Fibroblast of peridontal ligament (primary cell): ENCODE data around the gene DCAF7.

ENCODE experiments used
- DNase-seq: peaks from one replicate; pipeline ENCODE4 v3.0.0-alpha.2; 2010; ENCODE audit errors: extremely low read depth

The DCAF7 gene

GRCh38 chr17:63629627-63630026 is 79.3 kb downstream of the DCAF7 start:
- DNase-seq = no peak

DNA sequence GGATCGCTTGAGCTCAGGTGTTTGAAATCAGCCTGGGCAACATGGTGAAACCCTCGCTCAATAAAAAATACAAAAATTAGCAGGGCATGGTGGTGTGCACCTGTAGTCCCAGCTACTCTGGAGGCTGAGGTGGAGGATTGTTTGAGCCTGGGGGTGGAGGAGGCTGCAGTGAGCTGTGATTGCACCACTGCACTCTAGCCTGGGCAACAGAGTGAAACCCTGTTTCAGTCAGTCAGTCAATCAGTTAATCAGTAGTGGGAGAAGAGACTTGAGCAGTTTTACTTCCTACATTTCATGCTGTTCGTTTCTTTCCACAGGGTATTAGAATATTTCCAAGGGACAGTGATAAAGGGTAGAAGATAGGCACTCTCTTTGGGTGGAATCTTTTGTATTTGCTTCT is 80.8 kb downstream of the DCAF7 start:
- DNase-seq = no peak

DNA sequence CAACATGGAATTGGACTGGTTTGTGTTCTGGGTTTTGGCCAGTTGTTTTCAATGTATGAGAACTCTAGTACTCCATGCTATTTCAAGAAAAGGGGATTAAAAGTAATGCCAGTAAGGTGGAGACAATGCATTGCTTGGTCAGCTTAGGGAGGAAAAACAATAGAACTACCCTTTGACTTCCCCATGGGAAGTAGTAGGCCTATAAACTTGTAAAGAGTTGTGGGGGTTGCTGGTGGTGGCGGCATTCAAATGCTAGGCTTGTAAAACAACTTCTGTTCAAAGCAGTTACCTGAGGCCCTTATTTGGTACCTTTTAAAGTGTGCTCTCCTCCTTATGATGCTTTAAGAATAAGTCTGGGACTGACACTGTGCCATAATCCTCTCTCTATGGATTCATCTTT is 81.3 kb downstream of the DCAF7 start:
- DNase-seq = no peak

- DNase-seq = no peak
Measured at GRCh38 chr17:63633742-63634141, 83.5 kb downstream of the DCAF7 start.

GRCh38 chr17:63634163-63634562 is 83.9 kb downstream of the DCAF7 start:
- no peak for DNase-seq

GRCh38 chr17:63634816-63635215 is 84.5 kb downstream of the DCAF7 start:
- DNase-seq = no peak

GRCh38 chr17:63635290-63635689 is 85.0 kb downstream of the DCAF7 start:
- no peak for DNase-seq

DNA sequence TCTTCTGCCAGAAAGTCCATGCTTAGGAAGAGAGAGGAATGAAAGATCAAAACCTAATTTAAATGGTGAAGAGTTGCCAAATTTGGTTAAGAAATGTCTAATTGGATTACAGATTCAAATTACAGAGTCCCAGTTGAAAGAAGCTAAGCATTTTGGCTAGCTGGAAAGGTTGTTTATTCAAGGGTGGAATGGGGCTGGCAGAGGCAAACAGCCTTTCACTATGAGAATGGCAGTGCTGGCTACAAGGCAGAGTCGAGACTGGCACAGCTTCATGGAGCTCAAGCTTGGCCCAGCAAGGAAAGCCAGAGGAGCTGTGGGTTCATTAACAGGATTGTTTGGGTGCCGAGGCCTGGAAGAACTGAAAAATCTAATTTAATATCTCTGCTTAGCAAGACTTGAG is 85.5 kb downstream of the DCAF7 start:
- peak; percentile 15 for DNase-seq

DNA sequence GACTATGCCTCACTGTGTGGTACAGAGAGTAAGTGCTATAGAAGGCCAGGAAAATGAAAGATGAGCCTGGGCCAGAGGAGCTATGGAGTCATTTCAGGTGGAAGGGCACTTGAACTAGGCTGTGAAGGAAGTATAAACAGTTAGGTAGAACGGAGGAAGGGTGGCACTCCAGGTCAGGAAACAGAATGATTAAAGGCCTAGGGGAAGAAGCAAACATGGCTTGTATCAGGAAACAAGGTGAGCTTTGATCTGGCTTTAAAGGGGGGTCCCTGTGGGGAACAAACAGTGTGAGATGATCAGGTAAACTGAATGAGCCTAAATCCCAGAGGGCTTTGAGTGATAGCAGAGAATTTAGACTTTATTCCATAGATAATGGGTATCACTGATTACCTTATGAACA is 88.8 kb downstream of the DCAF7 start:
- DNase-seq = no peak

DNA sequence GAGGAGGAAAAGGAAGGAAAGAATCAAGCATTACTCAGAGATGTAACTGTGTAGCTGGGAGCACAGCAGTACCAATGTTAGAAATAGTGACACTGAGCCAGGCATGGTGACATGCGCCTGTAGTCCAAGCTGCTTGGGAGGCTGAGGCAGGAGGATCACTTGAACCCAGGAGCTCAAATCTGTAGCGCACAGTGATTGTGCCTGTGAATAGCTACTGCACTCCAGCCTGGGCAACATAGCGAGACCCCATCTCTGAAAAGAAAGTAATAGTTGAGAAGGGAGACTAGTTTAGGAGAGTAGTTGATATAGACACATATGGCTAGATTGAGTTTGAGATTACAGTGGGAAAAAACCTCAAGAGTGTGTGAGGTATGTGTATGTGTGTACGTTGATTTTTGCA is 89.8 kb downstream of the DCAF7 start:
- DNase-seq = no peak

DNA sequence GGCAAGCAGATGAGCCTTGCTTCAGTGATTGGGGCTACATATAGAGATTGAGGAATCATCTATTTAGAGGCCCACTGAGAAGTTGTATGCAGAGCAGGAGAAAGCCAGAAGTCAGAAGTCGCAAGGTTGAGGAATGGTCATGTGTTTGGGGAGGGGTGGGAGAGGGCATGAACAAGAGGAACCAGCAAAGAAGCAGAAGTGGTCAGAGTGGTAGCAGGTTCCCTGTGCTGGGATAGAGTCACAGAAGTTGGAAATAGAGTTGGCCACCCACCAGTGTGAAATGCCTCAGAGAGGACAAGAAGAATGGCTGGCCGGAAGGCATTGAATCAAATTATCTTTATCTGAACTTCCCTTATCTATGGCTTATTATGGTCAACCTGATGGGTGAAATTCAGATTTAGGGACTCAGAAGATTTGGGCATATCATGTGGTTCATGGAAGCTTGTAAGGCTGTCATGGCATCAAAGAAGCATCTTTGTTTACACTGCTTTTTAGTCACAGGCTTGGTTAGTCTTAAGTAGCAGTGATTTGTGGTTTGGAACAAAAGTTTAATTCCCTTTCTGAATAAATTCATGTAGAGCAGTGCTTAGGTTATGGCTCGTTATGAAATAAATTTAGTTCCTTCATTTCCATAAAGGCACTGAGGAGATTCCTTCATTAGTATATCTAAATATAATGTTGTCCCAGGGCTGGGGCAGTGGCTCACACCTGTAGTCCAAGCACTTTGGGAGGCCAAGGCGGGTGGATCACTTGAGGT is 91.6 kb downstream of the DCAF7 start:
- DNase-seq = peak; percentile 25
